ENCODE measurements around the gene CATSPER1. TPM values are rescaled to one million over a fixed set of nuclear protein-coding genes. Genes with fewer than 3 reads are reported as not detected.

CATSPER1 gene
- total RNA-seq, 1 donor from 2014 or later = not detected

DNA sequence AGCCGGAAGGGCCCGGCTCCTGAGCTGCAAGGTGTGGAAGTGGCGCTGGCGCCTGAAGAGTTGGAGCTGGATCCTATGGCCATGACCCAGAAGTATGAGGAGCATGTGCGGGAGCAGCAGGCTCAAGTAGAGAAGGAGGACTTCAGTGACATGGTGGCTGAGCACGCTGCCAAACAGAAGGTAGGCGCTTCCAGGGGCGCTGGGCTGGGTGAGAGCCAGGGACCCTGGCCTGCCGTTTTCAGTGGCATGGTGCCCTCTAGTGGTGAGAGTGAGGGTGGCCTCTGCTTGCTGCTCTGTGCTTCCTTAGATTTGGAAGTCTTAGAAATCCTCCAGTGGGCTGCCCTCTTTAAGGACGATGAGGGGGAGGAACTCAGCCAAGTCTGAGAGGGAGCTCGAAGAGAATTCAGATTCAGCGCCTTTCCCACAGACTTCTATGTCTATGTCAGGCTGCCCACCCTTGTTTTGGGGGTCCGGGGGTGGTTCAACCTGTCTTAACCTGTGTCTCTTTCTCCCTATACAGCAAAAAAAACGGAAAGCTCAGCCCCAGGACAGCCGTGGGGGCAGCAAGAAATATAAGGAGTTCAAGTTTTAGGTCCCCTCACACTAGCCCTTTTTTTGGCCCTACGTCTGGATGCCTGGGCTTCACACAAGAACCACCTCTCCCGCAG lies 42.0 kb upstream of the CATSPER1 start:
- TF ChIP-seq CTCF (IDR thresholded peaks at IDR 0.05) = peak; percentile 40 to 81 (median 49)
- no peak for TF ChIP-seq POLR2A (IDR thresholded peaks at IDR 0.05)
- TF ChIP-seq POLR2AphosphoS5 (IDR thresholded peaks at IDR 0.05; ENCODE audit: insufficient read depth in 1 of 2, low read depth in 1 of 2) = peak in 1 of 2 donors; percentile 34
- intact Hi-C loops (cut with DNase I) = no loop called here
- Histone ChIP-seq H3K27me3 (no peaks in the 10 kb centered on the region), H3K4me3 (no peak overlapping the region), H3K27ac (peak overlapping the region; percentile 90), H3K4me1 (peaks cover 41% of the 10 kb centered on the region), H3K9me3 (no peaks in the 10 kb centered on the region), H3K36me3 (peaks cover 0 to 50% of the 10 kb centered on the region in 2 donors)
- DNase-seq (ENCODE audit: extremely low spot score in 2 of 2) = no peak

DNA sequence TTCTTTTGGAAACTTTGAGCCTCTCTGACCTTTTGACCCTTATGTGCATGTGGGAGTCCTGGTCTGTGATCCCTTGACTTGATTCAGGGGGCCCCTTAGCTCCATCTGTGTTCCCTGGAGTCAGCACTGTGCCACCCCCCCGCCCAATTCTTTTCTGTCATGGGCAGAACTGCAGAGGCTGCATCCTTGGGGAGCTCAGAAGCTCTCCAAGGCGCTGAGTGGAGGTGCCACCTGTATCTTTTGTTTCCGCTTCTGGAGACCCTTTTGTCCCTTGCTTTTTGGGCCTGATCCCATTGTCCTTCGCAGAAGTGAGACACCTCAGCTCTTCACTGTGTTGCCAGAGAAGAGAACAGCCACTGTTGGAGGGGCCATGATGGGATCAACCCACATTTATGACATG lies 41.4 kb upstream of the CATSPER1 start:
- Histone ChIP-seq H3K4me3 (no peak overlapping the region), H3K4me1 (peaks cover 35% of the 10 kb centered on the region), H3K27ac (no peak overlapping the region), H3K27me3 (no peaks in the 10 kb centered on the region), H3K9me3 (no peaks in the 10 kb centered on the region), H3K36me3 (peaks cover 0 to 56% of the 10 kb centered on the region in 2 donors)
- intact Hi-C loops (cut with DNase I) = no loop called here
- DNase-seq (ENCODE audit: extremely low spot score in 2 of 2) = no peak
- TF ChIP-seq CTCF (IDR thresholded peaks at IDR 0.05) = no peak
- TF ChIP-seq POLR2AphosphoS5 (IDR thresholded peaks at IDR 0.05; ENCODE audit: insufficient read depth in 1 of 2, low read depth in 1 of 2) = no peak
- TF ChIP-seq POLR2A (IDR thresholded peaks at IDR 0.05) = no peak

DNA sequence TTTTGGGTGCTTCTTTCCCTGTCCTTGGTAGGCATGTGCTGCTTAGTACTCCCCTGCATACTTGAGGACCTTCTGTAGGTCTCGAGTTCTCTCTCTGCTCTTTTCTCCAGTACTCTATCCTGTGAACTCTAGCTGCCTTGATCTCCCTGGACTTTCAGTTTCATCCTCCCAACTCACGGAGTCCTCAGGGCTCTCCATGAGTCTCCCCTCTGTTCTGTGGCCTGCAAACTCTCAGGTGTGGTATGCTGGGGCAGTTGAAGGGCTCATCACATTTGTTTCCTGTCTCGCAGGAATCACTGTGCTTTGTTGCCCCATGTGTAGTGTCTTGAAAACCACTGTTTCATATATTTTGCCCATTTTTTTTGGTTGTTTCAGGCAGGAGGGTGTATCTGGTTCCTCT lies 40.5 kb upstream of the CATSPER1 start:
- no peak overlapping the region for H3K27ac ChIP-seq
- H3K4me3 ChIP-seq = no peak overlapping the region
- TF ChIP-seq POLR2A (IDR thresholded peaks at IDR 0.05) = no peak
- no peak for TF ChIP-seq POLR2AphosphoS5 (IDR thresholded peaks at IDR 0.05; ENCODE audit: insufficient read depth in 1 of 2, low read depth in 1 of 2)
- no peak for TF ChIP-seq CTCF (IDR thresholded peaks at IDR 0.05)
- intact Hi-C loops (cut with DNase I) = no loop called here
- no peaks in the 10 kb centered on the region for H3K9me3 ChIP-seq
- H3K36me3 ChIP-seq = peaks cover 0 to 65% of the 10 kb centered on the region in 2 donors
- no peak for DNase-seq (ENCODE audit: extremely low spot score in 2 of 2)
- H3K4me1 ChIP-seq = peaks cover 27% of the 10 kb centered on the region
- no peaks in the 10 kb centered on the region for H3K27me3 ChIP-seq

DNA sequence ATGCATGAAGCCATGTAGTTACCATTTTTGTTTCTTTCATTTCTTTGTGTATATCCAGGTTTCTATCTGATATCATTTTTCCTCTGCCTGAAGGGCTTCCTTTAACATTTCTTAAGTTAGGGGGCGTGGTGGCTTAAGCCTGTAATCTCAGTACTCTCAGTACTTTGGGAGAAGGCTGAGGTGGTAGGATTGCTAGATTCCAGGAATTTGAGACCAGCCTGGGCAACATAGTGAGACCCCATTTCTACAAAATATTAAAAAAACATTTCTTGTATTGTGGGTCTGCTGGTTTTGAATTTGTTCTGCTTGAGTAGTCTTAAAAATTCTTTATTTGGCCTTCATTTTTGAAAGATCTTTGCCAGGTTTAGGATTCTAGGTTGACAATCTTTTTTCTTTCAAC lies 38.3 kb upstream of the CATSPER1 start:
- Histone ChIP-seq H3K36me3 (peaks cover 3 to 87% of the 10 kb centered on the region in 2 donors), H3K27me3 (no peaks in the 10 kb centered on the region), H3K4me3 (no peak overlapping the region), H3K27ac (no peak overlapping the region), H3K9me3 (no peaks in the 10 kb centered on the region), H3K4me1 (peaks cover 18% of the 10 kb centered on the region)
- intact Hi-C loops (cut with DNase I) = no loop called here
- TF ChIP-seq CTCF (IDR thresholded peaks at IDR 0.05) (no peak), POLR2A (IDR thresholded peaks at IDR 0.05) (no peak), POLR2AphosphoS5 (IDR thresholded peaks at IDR 0.05; ENCODE audit: insufficient read depth in 1 of 2, low read depth in 1 of 2) (no peak)
- DNase-seq (ENCODE audit: extremely low spot score in 2 of 2) = no peak

DNA sequence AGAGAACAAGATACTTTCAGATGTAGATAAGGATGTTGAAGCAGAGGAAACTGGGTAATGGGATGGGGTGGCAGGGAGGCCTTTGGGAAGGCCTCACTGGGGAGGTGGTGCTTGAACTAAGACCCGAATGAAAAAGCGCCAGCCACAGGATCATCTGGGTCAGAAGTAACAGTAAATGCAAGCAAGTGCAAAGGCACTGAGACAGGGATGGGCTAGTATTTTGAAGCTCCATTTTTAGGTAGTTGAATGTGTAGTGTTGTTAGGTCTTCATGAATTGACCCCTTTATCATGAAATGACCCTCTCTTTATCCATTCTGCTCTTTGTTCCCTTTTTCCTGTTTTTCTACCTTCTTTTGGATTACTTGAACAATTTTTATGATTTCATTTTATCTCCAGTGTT lies 37.6 kb upstream of the CATSPER1 start:
- TF ChIP-seq CTCF (IDR thresholded peaks at IDR 0.05) = no peak
- TF ChIP-seq POLR2A (IDR thresholded peaks at IDR 0.05) = no peak
- TF ChIP-seq POLR2AphosphoS5 (IDR thresholded peaks at IDR 0.05; ENCODE audit: insufficient read depth in 1 of 2, low read depth in 1 of 2) = no peak
- intact Hi-C loops (cut with DNase I) = no loop called here
- Histone ChIP-seq H3K4me3 (no peak overlapping the region), H3K27ac (no peak overlapping the region), H3K36me3 (peaks cover 6 to 94% of the 10 kb centered on the region in 2 donors), H3K27me3 (no peaks in the 10 kb centered on the region), H3K4me1 (peaks cover 12% of the 10 kb centered on the region), H3K9me3 (no peaks in the 10 kb centered on the region)
- DNase-seq (ENCODE audit: extremely low spot score in 2 of 2) = no peak

Measured in vagina (tissue), 2 donors.